PFSK-1 (cell line): ENCODE measurements around the gene LRRC36.

ENCODE experiments used
- FOXP2 ChIP-seq: optimal IDR thresholded peaks from 2 replicates; pipeline ENCODE3; 2011; ENCODE audit warnings: borderline replicate concordance, control low read depth, inconsistent platforms; ENCODE audit not compliant: insufficient read depth; ENCODE audit errors: extremely low read length, extremely low read depth
- POLR2AphosphoS5 ChIP-seq: IDR thresholded peaks from 2 replicates; pipeline ENCODE4 v1.6.1; 2012; ENCODE audit warnings: low read depth, mild to moderate bottlenecking, control low read depth, low read length, moderate library complexity

- TF ChIP-seq POLR2AphosphoS5 (no peak), FOXP2 (no peak)
These were observed 103.3 kb downstream of the LRRC36 start for GRCh38 chr16:67429799-67430503.
